Epithelial cell of prostate (primary cell): Measurements from ENCODE around the gene ASPSCR1.
"Not testable (repeated sequence)": the region's sequence is repeated elsewhere in the genome, so short reads cannot be mapped to it uniquely, and the experiment has no call there.

Source experiments
- DNase-seq: peaks from one replicate; pipeline ENCODE4 v3.0.0-alpha.2; 2011; ENCODE audit warnings: low read depth, low spot score
- H3K27ac ChIP-seq: fragments of 450-650 bp; 2 replicates; pipeline ENCODE4 v1.5.1; 2017; ENCODE audit warnings: mild to moderate bottlenecking

Gene ASPSCR1

DNA sequence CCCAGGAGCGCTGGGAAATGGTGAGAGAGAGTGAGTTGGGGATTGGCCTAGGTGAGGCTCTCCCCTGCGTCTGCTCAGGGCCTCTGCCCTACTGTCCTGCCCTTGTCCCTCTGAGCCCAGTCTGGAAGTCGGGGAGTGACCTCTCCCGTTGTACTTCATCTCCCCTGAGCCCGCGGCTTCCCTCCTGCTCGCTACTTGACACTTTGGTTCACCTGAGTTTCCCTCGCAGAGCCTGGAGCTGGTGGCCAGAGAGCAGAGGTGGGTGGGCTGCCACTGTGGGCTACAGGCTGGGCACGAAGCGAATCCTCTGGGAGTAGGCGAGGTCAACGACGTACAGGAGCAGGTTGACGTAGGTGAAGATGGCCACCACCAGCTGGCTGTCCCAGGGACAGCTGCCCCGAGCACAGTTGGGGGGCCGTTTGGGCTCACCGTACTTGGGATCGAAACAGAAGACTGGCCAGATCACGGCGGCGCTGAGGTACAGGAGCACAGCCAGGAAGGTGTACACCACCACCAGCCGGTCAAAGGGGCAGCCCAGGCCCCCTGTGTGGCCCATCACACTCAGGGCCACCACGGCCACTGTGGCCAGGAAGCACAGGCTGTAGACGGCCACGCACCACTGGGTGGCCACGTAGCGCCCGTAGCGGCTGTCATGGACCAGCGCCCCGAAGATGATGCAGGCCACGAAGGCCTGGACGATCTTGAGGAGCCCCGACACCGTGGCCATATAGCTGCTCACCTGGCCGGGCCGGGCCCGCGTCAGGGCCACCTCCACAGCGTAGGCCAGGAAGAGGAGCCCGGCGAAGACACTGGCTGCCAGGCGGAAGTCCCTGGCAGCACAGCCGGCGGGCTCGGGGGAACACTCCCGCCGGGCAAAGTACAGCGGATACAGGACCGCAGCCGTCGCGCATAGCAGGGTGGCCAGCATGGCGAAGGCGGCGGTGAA lies 36.6 kb upstream of the ASPSCR1 start:
- DNase-seq = no peak
- no peak overlapping the region for H3K27ac ChIP-seq

GRCh38 chr17:81941484-81942166 lies 35.8 kb upstream of the ASPSCR1 start:
- H3K27ac ChIP-seq = no peak overlapping the region
- DNase-seq = no peak

- DNase-seq = no peak
- H3K27ac ChIP-seq = no peak overlapping the region
Observed at GRCh38 chr17:81942167-81942553, 35.3 kb upstream of the ASPSCR1 start.

DNA sequence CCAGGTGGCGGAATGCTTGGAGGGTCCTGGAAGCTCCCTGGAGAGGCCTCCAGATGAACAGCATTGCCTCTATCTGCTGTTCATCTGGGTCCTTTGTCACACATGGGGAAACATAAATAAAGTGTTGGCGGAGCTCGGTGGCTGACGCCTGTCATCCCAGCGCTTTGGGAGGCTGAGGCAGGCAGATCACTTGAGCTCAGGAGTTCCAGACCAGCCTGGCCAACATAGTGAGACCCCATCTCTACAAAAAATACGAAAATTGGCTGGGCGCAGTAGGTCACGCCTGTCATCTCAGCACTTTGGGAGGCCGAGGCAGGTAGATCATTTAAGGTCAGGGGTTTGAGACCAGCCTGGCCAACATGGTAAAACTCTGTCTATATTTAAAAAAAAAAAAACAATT lies 32.6 kb upstream of the ASPSCR1 start:
- no peak overlapping the region for H3K27ac ChIP-seq
- no peak for DNase-seq

DNA sequence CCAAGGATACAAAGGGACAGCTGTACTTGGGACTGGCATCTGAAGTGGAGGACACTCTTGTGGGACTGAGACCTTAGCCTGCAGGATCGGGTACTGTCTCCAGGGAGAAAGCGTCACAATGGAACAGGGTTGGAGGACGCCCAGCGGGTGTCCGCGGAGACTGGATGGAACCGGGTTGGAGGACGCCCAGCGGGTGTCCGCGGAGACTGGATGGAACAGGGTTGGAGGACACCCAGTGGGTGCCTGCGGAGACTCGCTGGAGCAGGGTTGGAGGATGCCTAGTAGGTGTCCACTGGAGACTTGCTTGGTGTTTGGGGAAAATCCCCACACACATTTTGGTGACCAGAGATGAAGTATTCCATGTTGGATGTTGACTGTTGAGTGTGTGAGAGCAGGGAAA lies 30.2 kb upstream of the ASPSCR1 start, which contains the start of gene MYADML2:
Gene MYADML2, minus strand, starts transcription at position 45 of the 400 bp plus-strand sequence. CDS start 5,492 bp downstream, outside the sequence.
- H3K27ac ChIP-seq = no peak within 1 kb of the TSS
- no peak for DNase-seq

DNA sequence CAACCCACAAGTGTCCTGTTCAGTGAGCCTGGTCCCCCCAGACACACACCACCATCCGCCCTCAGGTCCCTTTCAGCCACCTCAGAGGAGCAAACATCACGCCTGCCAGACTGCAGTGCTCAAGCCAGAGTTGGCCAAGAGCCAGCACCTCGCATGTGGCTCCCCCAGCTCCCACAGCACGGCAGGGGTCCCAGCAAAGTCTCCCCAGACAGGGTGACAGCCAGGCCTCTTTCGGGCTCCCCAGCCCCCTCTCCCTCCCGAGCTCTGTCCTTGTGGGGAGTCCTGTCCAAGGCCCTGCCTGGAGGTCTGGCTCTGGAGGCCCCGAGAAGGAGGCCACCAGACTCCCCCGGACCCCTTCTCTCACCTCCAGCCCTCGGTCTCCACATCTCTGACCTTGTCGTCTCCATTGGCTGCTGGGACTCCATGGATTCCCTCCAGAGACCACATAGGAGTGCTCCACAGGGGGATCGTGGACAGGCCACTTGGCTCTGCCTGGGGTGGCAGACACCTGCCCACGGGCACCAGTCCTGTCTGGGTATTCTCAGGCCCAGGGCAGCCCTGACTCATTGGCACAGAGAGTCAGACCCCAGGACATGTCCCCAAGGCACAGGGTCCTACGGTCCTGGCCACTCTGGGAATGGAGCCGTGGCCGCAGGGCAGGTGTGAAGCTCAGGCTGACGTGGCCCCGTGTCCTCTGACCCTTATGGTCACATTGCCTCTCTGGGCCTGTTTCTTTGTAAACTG lies 28.6 kb upstream of the ASPSCR1 start:
- no peak for DNase-seq
- no peak overlapping the region for H3K27ac ChIP-seq

DNA sequence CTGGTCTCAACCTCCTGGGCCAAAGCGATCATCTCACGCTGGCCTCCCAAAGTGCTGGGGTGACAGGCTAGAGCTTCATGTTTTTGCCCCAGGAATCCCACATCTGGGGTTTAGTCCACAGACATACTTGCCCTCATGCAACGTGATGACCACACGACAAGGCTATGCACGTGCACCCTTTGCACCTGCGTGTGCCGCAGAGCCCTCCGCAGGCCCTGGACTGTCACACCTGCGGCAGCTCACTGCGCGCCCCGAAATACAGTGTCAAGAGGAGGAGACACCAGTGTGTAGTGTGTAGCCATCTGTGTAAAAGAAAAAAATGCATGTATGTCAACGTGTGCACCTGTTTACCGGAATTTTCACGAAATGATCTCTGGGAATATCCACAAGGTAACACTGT lies 26.9 kb upstream of the ASPSCR1 start:
- no peak for DNase-seq
- H3K27ac ChIP-seq = no peak overlapping the region

DNA sequence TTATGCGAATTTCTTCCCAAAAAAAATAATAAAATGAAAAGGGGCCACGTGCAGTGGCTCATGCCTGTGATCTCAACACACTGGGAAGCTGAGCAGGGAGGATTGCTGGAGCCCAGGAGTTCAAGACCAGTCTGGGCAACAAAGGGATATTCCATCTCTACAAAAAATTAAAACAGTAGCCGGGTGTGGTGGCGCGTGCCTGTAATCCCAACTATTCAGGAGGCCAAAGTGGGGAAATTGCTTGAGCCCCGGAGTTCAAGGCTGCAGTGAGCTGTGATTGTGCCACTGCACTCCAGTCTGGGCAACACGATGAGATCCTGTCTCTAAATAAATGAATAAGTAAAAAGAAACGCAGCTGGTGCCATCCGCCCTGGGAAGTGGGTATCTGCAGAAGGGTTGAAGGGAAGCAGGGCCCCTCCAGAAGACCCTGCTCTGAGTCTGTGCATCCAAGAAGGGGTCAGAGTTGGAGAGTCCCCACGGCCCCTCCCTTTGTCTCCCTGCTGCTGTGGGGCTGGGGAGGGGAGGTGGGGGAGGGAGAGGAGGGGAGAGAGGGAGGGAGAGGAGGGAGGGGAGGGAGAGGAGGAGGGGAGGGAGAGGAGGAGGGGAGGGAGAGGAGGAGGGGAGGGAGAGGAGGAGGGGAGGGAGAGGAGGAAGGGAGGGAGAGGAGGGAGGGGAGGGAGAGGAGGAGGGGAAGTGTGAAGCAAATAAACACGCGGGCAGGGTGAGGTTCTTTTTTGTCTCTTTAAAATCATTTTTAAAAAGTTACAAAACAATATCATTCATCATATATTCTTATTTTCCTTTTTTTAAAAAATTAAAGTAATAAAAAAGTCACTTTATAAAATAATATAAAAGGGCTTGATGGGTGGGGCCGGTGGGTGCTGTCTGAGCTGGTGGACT lies 25.4 kb upstream of the ASPSCR1 start:
- no peak overlapping the region for H3K27ac ChIP-seq
- no peak for DNase-seq

DNA sequence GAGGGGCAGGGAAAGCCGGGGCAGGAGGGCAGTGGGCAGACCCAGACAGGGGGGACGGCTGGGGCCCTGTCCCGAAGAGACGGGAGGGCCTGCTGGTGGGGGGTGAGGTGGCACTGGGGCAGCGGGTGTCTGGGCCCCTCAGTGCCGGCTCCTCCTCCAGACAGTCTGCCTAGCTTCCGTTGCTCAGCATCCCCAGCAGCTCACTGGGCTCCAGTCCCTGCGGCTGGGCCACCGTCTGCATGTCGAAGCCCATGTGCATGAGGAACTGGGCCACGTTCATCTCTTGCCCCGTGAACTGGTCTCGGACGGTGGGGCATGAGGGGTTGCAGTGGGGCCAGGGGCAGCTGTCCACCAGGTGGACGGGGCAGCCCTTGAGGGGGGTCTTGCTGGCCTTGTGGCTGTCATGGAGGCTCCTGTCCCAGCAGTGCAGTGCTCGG lies 24.6 kb upstream of the ASPSCR1 start:
- no peak overlapping the region for H3K27ac ChIP-seq

GRCh38 chr17:81953443-81953842 lies 24.0 kb upstream of the ASPSCR1 start:
- H3K27ac ChIP-seq, DNase-seq: not testable (repeated sequence)

More for the DNA sequence above, 24.6 kb upstream of the ASPSCR1 start:
- no peak for DNase-seq

DNA sequence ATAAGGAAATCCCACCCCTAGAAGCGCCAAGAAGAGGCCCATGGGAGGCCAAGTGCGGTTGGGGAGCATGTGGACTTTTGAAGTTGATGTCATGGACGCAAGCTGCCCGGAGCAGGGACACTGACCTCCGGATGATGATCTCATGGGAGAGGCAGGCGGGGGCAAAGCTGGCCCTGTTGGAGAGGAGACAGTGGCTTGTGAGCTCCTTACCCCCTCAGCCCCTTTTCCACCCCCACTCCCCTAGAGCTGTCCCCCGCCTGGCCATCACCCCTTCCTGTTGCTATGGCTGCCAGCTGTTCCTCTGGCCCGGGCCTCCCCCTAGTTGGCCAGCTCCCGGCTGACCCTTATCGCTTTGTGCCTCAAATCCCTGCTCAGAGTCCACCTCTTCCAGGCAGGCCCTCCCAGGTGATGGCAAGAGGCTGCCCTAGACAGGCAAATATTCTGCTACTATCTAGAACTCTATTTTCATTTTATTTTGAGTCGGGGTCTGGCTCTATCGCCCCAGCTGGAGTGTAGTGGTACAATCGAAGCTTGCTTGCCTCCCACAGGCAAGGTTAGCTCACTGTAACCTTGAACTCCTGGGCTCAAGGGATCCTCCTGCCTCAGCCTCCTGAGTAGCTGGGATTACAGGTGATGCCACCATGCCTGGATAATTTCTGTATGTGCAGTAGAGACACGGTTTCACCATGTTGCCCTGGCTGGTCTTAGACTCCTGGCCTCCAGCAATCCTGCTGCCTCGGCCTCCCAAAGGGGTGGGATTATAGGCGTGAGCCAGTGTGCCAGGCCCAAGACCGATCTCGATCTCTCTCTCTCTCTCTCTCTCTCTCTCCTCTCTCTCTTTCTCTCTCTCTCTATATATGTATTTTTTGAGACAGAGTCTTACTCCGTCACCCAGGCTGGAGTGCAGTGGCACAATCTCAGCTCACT lies 23.0 kb upstream of the ASPSCR1 start:
- no peak overlapping the region for H3K27ac ChIP-seq
- DNase-seq = no peak

DNA sequence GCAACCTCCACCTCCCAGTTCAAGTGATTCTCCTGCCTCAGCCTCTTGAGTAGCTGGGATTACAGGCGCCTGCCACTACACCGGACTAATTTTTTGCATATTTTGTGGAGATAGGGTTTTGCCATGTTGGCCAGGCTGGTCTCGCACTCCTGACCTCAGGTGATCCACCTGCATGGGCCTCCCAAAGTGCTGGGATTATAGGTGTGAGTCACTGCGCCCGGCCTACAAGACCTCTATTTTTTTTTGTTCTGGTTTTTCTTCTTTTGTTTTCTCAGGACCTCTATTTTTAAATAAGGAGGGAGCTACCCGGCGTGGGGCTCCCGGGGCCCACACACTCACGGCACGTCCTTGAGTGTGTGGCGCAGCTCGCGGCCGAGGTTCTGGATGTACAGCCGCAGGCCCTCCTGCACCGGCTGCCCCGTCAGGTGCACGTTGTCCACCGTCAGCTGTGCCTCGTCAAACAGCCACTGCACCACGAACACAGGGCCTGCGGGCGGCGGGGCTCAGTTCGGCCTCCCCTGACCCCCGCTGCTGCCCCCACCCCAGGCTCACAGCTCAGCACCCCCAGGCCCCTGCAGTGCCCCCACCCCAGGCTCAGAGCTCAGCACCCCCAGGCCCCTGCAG lies 22.3 kb upstream of the ASPSCR1 start:
- no peak for DNase-seq
- no peak overlapping the region for H3K27ac ChIP-seq

DNA sequence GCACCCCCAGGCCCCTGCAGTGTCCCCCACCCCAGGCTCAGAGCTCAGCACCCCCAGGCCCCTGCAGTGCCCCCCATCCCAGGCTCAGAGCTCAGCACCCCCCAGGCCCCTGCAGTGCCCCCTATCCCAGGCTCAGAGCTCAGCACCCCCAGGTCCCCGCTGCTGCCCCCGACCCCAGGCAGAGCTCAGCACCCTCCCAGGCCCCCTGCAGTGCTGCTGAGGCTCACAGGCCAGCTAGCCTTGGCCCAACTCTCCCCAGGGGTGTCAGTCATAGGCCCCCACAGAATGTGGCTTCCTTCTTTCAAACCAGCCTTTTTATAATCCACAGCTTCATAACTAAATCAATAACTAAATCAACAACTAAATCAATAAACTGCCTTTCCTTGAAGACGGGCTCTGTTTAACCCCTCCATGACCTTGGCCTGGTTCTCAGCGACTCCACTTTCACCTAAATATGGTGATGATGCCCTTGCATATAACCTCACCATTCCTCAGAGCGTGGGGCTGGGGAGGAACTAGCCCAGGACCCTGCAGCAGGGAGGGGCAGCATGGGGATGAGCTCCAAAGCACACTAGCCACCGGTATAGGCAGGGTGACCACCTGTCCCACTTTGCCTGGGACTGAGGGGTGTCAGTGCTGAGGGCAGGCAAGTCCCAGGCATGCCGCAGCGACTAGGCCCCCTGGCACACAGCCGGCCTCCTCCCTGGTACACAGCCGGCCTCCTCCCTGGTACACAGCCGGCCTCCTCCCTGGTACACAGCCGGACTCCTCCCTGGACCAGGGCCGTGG lies 21.5 kb upstream of the ASPSCR1 start:
- no peak overlapping the region for H3K27ac ChIP-seq
- DNase-seq = no peak

DNA sequence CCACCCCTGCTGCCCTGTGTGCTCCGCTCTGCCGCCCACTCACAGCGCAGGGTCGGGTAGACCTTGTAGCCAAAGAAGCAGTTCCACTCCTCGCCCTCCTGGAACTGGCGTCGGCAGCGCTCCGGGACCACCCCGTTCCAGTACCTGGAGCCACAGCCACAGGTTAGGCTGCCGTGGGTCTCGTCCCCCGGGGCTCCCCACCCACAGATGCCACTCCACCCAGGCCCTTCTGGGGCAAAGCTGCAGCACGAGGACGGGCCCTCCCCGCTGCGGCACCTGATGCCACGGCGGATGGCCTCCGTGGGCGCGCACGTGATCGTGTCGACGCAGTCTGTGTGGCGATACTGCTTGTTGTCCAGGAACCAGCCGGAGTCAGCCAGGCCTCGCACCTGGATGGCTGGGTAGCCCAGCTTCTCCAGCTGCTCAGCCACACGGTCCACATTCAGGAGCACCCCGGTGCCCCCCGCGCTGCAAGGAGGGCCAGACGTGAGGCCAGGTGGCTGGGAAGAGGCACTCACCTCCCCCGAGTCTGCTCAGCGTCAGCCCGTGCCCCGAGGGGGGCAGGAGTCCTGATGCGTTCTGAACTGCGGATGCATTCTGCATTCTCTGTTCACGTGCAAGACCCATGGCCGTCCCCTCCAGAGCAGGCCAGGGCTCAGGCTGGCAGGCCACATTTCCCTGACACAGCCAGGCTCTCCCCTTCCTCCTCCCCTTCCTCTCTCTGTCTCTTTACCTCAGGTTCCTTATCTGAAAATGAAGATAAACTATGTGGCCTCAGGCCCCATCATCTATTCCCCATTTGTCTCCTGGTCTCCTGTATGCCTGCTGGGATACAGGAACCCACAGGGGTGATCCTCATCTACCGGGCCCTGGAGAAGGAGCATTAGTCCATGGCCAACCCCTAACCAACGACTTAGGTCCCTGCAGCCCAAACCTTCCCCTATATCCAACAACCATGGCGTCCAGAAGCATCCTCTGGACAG lies 20.5 kb upstream of the ASPSCR1 start:
- H3K27ac ChIP-seq = no peak overlapping the region
- DNase-seq = no peak

- no peak overlapping the region for H3K27ac ChIP-seq
- DNase-seq = no peak
Observed at GRCh38 chr17:81957691-81958432, 19.6 kb upstream of the ASPSCR1 start.
